ENCODE results near the gene CENPP.

CENPP gene

GRCh38 chr9:92599938-92600461, 274.2 kb downstream of the CENPP start:
- H3F3A ChIP-seq (ENCODE audit: insufficient read depth): no peaks in the 10 kb centered on the region
- no peaks in the 10 kb centered on the region for H3K27me3 ChIP-seq (ENCODE audit: low read length)
- H3K27ac ChIP-seq (ENCODE audit: low read depth, low read length): no peak overlapping the region
- H3K4me2 ChIP-seq (ENCODE audit: low read depth, low read length, poor library complexity, severe bottlenecking): no peak overlapping the region
- no peak overlapping the region for H3K9ac ChIP-seq (ENCODE audit: low read length)
- no peaks in the 10 kb centered on the region for H3K9me2 ChIP-seq (replicated peaks; ENCODE audit: insufficient read depth, low read length)
- no peaks in the 10 kb centered on the region for H4K20me1 ChIP-seq (ENCODE audit: low read depth, low read length)
- no peaks in the 10 kb centered on the region for H3K79me2 ChIP-seq (ENCODE audit: insufficient read depth, low read length)
- H3K36me3 ChIP-seq (ENCODE audit: low read length): no peaks in the 10 kb centered on the region
- H2AFZ ChIP-seq (ENCODE audit: low read depth, low read length, severe bottlenecking): no peak overlapping the region
- peaks cover 4% of the 10 kb centered on the region; the same call in 1 of the 2 replicates for H3K9me3 ChIP-seq (ENCODE audit: insufficient read depth, low read length)
- no peak for TF ChIP-seq CTCF (IDR thresholded peaks at IDR 0.05; ENCODE audit: insufficient read depth, low read length, poor library complexity, severe bottlenecking)
- TF ChIP-seq EZH2phosphoT487 (conservative IDR thresholded peaks at IDR 0.05; ENCODE audit: low read length): no peak
- no peak overlapping the region for H3K4me3 ChIP-seq (ENCODE audit: insufficient read depth, low read length, poor library complexity, severe bottlenecking)

GRCh38 chr9:92600462-92601261, 274.9 kb downstream of the CENPP start:
- TF ChIP-seq EZH2phosphoT487 (conservative IDR thresholded peaks at IDR 0.05; ENCODE audit: low read length) (no peak), CTCF (IDR thresholded peaks at IDR 0.05; ENCODE audit: insufficient read depth, low read length, poor library complexity, severe bottlenecking) (no peak)
- no peak overlapping the region for H3K9ac ChIP-seq (ENCODE audit: low read length)

GRCh38 chr9:92601451-92601850, 275.7 kb downstream of the CENPP start:
- H3K9me3 ChIP-seq (ENCODE audit: insufficient read depth, low read length): peaks cover 4% of the 10 kb centered on the region; the same call in 1 of the 2 replicates
- H3K9ac ChIP-seq (ENCODE audit: low read length): no peak overlapping the region
- no peaks in the 10 kb centered on the region for H3K79me2 ChIP-seq (ENCODE audit: insufficient read depth, low read length)
- no peaks in the 10 kb centered on the region for H3K27me3 ChIP-seq (ENCODE audit: low read length)
- H3K36me3 ChIP-seq (ENCODE audit: low read length): no peaks in the 10 kb centered on the region
- H3K27ac ChIP-seq (ENCODE audit: low read depth, low read length): no peak overlapping the region
- no peaks in the 10 kb centered on the region for H4K20me1 ChIP-seq (ENCODE audit: low read depth, low read length)
- H3K4me2 ChIP-seq (ENCODE audit: low read depth, low read length, poor library complexity, severe bottlenecking): no peak overlapping the region
- no peak overlapping the region for H2AFZ ChIP-seq (ENCODE audit: low read depth, low read length, severe bottlenecking)
- H3K4me3 ChIP-seq (ENCODE audit: insufficient read depth, low read length, poor library complexity, severe bottlenecking): no peak overlapping the region
- no peaks in the 10 kb centered on the region for H3K9me2 ChIP-seq (replicated peaks; ENCODE audit: insufficient read depth, low read length)
- no peak for TF ChIP-seq CTCF (IDR thresholded peaks at IDR 0.05; ENCODE audit: insufficient read depth, low read length, poor library complexity, severe bottlenecking)
- TF ChIP-seq EZH2phosphoT487 (conservative IDR thresholded peaks at IDR 0.05; ENCODE audit: low read length): no peak
- H3F3A ChIP-seq (ENCODE audit: insufficient read depth): no peaks in the 10 kb centered on the region

More at GRCh38 chr9:92600462-92601261, 274.9 kb downstream of the CENPP start:
- Histone ChIP-seq H3K9me2 (replicated peaks; ENCODE audit: insufficient read depth, low read length) (no peaks in the 10 kb centered on the region), H3K9me3 (ENCODE audit: insufficient read depth, low read length) (peaks cover 4% of the 10 kb centered on the region; the same call in 1 of the 2 replicates), H3K4me2 (ENCODE audit: low read depth, low read length, poor library complexity, severe bottlenecking) (no peak overlapping the region), H3K27me3 (ENCODE audit: low read length) (no peaks in the 10 kb centered on the region), H3K4me3 (ENCODE audit: insufficient read depth, low read length, poor library complexity, severe bottlenecking) (no peak overlapping the region), H3F3A (ENCODE audit: insufficient read depth) (no peaks in the 10 kb centered on the region), H3K27ac (ENCODE audit: low read depth, low read length) (no peak overlapping the region), H2AFZ (ENCODE audit: low read depth, low read length, severe bottlenecking) (no peak overlapping the region), H3K36me3 (ENCODE audit: low read length) (no peaks in the 10 kb centered on the region), H3K79me2 (ENCODE audit: insufficient read depth, low read length) (no peaks in the 10 kb centered on the region), H4K20me1 (ENCODE audit: low read depth, low read length) (no peaks in the 10 kb centered on the region)
